HEK293 (cell line): ENCODE measurements around the gene PRKAG3.

Source experiments
- SETDB1 ChIP-seq: IDR thresholded peaks from one replicate; pipeline ENCODE4 v1.6.1; 2017; ENCODE audit warnings: mild to moderate bottlenecking, low read length, moderate library complexity, mixed read lengths; ENCODE audit not compliant: insufficient read length
- TF ChIP-seq, protein P1 (sequence below): fragments of 450-650 bp; formaldehyde crosslinking; IDR thresholded peaks from 2 replicates; pipeline ENCODE4 v1.5.1; 2016; ENCODE audit warnings: missing biosample characterization, missing genetic modification characterization
- TF ChIP-seq, protein P2 (sequence below): fragments of 450-650 bp; formaldehyde crosslinking; IDR thresholded peaks from 2 replicates; pipeline ENCODE4 v1.5.1; 2016; ENCODE audit warnings: missing biosample characterization, missing genetic modification characterization
- TF ChIP-seq, protein P3 (sequence below): fragments of 450-650 bp; formaldehyde crosslinking; IDR thresholded peaks from 2 replicates; pipeline ENCODE4 v1.5.1; 2017; ENCODE audit warnings: missing biosample characterization, missing genetic modification characterization

DNA sequence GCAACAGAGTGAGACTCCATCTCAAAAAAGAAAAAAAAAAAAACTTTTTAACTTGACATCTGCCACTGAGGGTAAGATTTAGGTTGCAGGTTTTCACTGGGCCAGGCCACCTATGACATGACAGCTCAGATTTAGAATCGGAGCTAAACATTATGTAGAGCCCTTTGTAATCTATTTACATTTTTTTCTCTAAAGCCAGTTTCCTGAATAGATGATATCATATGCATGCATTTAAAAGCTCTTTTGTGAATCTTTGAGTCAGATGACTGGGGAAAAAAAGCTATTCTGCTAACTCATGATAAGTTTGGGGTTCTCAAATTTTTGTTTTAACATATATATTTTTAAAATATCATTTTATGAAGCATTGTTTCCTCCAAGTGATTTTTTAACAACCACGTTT is 21.3 kb downstream of the PRKAG3 start:
- TF ChIP-seq, protein P1, sequence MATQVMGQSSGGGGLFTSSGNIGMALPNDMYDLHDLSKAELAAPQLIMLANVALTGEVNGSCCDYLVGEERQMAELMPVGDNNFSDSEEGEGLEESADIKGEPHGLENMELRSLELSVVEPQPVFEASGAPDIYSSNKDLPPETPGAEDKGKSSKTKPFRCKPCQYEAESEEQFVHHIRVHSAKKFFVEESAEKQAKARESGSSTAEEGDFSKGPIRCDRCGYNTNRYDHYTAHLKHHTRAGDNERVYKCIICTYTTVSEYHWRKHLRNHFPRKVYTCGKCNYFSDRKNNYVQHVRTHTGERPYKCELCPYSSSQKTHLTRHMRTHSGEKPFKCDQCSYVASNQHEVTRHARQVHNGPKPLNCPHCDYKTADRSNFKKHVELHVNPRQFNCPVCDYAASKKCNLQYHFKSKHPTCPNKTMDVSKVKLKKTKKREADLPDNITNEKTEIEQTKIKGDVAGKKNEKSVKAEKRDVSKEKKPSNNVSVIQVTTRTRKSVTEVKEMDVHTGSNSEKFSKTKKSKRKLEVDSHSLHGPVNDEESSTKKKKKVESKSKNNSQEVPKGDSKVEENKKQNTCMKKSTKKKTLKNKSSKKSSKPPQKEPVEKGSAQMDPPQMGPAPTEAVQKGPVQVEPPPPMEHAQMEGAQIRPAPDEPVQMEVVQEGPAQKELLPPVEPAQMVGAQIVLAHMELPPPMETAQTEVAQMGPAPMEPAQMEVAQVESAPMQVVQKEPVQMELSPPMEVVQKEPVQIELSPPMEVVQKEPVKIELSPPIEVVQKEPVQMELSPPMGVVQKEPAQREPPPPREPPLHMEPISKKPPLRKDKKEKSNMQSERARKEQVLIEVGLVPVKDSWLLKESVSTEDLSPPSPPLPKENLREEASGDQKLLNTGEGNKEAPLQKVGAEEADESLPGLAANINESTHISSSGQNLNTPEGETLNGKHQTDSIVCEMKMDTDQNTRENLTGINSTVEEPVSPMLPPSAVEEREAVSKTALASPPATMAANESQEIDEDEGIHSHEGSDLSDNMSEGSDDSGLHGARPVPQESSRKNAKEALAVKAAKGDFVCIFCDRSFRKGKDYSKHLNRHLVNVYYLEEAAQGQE (tag by site-specific recombination) = no peak
- TF ChIP-seq SETDB1 = no peak
- TF ChIP-seq, protein P2, sequence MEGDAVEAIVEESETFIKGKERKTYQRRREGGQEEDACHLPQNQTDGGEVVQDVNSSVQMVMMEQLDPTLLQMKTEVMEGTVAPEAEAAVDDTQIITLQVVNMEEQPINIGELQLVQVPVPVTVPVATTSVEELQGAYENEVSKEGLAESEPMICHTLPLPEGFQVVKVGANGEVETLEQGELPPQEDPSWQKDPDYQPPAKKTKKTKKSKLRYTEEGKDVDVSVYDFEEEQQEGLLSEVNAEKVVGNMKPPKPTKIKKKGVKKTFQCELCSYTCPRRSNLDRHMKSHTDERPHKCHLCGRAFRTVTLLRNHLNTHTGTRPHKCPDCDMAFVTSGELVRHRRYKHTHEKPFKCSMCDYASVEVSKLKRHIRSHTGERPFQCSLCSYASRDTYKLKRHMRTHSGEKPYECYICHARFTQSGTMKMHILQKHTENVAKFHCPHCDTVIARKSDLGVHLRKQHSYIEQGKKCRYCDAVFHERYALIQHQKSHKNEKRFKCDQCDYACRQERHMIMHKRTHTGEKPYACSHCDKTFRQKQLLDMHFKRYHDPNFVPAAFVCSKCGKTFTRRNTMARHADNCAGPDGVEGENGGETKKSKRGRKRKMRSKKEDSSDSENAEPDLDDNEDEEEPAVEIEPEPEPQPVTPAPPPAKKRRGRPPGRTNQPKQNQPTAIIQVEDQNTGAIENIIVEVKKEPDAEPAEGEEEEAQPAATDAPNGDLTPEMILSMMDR (tag by site-specific recombination) = no peak
- TF ChIP-seq, protein P3, sequence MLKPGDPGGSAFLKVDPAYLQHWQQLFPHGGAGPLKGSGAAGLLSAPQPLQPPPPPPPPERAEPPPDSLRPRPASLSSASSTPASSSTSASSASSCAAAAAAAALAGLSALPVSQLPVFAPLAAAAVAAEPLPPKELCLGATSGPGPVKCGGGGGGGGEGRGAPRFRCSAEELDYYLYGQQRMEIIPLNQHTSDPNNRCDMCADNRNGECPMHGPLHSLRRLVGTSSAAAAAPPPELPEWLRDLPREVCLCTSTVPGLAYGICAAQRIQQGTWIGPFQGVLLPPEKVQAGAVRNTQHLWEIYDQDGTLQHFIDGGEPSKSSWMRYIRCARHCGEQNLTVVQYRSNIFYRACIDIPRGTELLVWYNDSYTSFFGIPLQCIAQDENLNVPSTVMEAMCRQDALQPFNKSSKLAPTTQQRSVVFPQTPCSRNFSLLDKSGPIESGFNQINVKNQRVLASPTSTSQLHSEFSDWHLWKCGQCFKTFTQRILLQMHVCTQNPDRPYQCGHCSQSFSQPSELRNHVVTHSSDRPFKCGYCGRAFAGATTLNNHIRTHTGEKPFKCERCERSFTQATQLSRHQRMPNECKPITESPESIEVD (tag by site-specific recombination) = no peak
